Smooth muscle cell (in vitro differentiated cells): ENCODE results near the gene ARHGAP44. TPM values are rescaled to one million over a fixed set of nuclear protein-coding genes. Genes with fewer than 3 reads are reported as not detected.

Experiments used
- DNase-seq: peaks from one replicate; lab custom pipeline; 2025; ENCODE audit not compliant: unreplicated experiment; lab: John Stamatoyannopoulos, UW
- H2AFZ ChIP-seq: fragments of 200-600 bp; sonication (generic); 2 replicates; pipeline ENCODE4 v1.6.0; 2016; ENCODE audit warnings: antibody characterized with exemption, low read depth, mild to moderate bottlenecking
- H3F3A ChIP-seq: fragments of 200-600 bp; sonication (generic); 2 replicates; pipeline ENCODE4 v1.6.0; 2017; ENCODE audit warnings: antibody characterized with exemption, low read depth
- H3K27ac ChIP-seq: fragments of 200-600 bp; sonication (generic); 2 replicates; pipeline ENCODE4 v1.5.1; 2016; ENCODE audit warnings: low read depth, mild to moderate bottlenecking
- H3K27me3 ChIP-seq: fragments of 200-600 bp; sonication (generic); 2 replicates; pipeline ENCODE4 v1.6.1; 2016; ENCODE audit warnings: low read depth, mild to moderate bottlenecking
- H3K36me3 ChIP-seq: fragments of 200-600 bp; sonication (generic); 2 replicates; pipeline ENCODE4 v1.5.1; 2016; ENCODE audit warnings: low read depth
- H3K4me1 ChIP-seq: fragments of 200-600 bp; sonication (generic); 2 replicates; pipeline ENCODE4 v1.5.1; 2016; ENCODE audit warnings: low read depth
- H3K4me2 ChIP-seq: fragments of 200-600 bp; sonication (generic); 2 replicates; pipeline ENCODE4 v1.6.0; 2016; ENCODE audit warnings: mild to moderate bottlenecking
- H3K4me3 ChIP-seq: fragments of 200-600 bp; sonication (generic); 2 replicates; pipeline ENCODE4 v1.5.1; 2016; ENCODE audit warnings: mild to moderate bottlenecking
- H3K79me2 ChIP-seq: fragments of 200-600 bp; sonication (generic); 2 replicates; pipeline ENCODE4 v1.6.0; 2016; ENCODE audit warnings: low read depth, mild to moderate bottlenecking
- H3K9ac ChIP-seq: fragments of 200-600 bp; sonication (generic); 2 replicates; pipeline ENCODE4 v1.6.0; 2016; ENCODE audit warnings: low read depth
- H3K9me3 ChIP-seq: fragments of 200-600 bp; sonication (generic); replicated peaks from 2 replicates; pipeline ENCODE4 v1.5.1; 2016; ENCODE audit warnings: low read depth
- H4K20me1 ChIP-seq: fragments of 200-600 bp; sonication (generic); 2 replicates; pipeline ENCODE4 v1.6.0; 2016; ENCODE audit warnings: low read depth
- CTCF ChIP-seq: fragments of 200-600 bp; sonication (generic); IDR thresholded peaks from 2 replicates; pipeline ENCODE4 v1.5.1; 2017; ENCODE audit warnings: borderline replicate concordance, mild to moderate bottlenecking, antibody characterized with exemption; ENCODE audit not compliant: insufficient read depth, poor library complexity, severe bottlenecking
- WGBS: methylation state at CpG from one replicate; pipeline ENCODE4 v1.1.7; 2016; ENCODE audit warnings: low lambda C conversion rate; 5-methylcytosine and 5-hydroxymethylcytosine counted together
- polyA plus RNA-seq: library from polyadenylated mRNA; unstranded; fragments of >200 nt; fragmentation: Nextera tagmentation; extraction: Ambion mirVana; gene quantifications from 2 replicates; pipeline ENCODE4 v1.2.1, GENCODE V29; 2016
- total RNA-seq: library from RNA; depleted of rRNA; stranded (reverse); fragments of >200 nt; gene quantifications from 2 replicates; pipeline ENCODE4 v1.2.3, GENCODE V29; 2014

Gene ARHGAP44
- total and polyA plus RNA-seq, 2 experiments from 2014 or later: 1.3 to 2.0 TPM

DNA sequence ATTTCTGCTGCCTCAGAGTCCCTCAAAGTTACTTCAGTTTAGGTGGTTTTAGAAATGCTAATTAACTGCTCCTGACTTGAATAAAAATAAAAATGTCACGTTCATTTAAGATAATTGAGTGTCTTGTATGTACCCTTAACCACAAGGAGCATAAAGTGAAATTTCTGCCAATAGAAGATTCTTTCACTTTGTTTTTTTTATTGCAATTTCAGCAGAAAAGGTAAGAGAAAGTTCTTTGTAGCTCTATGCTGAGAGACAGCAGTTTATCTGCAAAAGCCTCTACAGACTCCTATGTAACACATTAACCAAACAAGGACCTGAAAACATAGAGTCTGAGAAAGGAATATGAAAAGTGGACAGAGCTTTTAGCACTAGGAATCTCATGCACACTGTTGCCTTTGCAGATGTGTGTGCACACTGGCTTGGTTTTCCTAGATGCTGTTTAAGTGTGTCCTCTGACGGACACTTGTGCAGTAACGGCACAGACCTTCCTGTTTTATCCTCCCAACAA lies 11.6 kb downstream of the ARHGAP44 start:
- 65% methylated on average over 3 of the region's 3 CpGs for WGBS
- no peak overlapping the region for H3K27ac ChIP-seq
- no peak for TF ChIP-seq CTCF
- H3K9me3 ChIP-seq: no peaks in the 10 kb centered on the region
- H3K36me3 ChIP-seq: no peaks in the 10 kb centered on the region
- no peaks in the 10 kb centered on the region for H4K20me1 ChIP-seq
- H2AFZ ChIP-seq: no peak overlapping the region
- no peaks in the 10 kb centered on the region for H3K79me2 ChIP-seq
- no peak overlapping the region for H3K9ac ChIP-seq
- no peaks in the 10 kb centered on the region for H3F3A ChIP-seq
- DNase-seq: no peak
- no peaks in the 10 kb centered on the region for H3K4me1 ChIP-seq
- H3K4me3 ChIP-seq: no peak overlapping the region
- no peaks in the 10 kb centered on the region for H3K27me3 ChIP-seq
- H3K4me2 ChIP-seq: no peak overlapping the region

DNA sequence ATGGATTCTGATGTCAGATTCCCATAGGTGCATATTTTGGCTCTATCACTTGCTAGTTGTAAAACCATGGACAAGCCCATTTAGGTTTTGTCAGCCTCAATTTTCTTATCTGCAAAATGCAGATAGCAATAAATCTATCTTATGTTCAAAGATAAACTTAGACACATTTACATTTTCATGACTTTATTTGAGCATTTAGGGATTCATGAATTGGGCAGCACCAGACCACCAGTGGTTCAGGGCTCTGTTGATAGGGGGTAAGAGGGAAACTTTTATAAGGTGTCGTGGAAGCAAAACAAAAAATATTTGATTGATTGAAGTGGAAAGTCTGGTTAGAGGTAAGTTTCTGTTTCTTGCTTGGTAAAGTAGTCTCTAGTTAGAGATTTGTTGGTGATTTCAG lies 17.3 kb downstream of the ARHGAP44 start:
- no peaks in the 10 kb centered on the region for H3K79me2 ChIP-seq
- H3K27me3 ChIP-seq: no peaks in the 10 kb centered on the region
- H3K9ac ChIP-seq: no peak overlapping the region
- 98% methylated on average over 1 of the region's 1 CpG for WGBS
- H4K20me1 ChIP-seq: no peaks in the 10 kb centered on the region
- H3K27ac ChIP-seq: no peak overlapping the region
- DNase-seq: no peak
- H3F3A ChIP-seq: no peaks in the 10 kb centered on the region
- H2AFZ ChIP-seq: no peak overlapping the region
- no peaks in the 10 kb centered on the region for H3K4me1 ChIP-seq
- H3K4me3 ChIP-seq: no peak overlapping the region
- H3K4me2 ChIP-seq: no peak overlapping the region
- no peaks in the 10 kb centered on the region for H3K36me3 ChIP-seq
- TF ChIP-seq CTCF: no peak
- H3K9me3 ChIP-seq: peaks cover 6% of the 10 kb centered on the region

DNA sequence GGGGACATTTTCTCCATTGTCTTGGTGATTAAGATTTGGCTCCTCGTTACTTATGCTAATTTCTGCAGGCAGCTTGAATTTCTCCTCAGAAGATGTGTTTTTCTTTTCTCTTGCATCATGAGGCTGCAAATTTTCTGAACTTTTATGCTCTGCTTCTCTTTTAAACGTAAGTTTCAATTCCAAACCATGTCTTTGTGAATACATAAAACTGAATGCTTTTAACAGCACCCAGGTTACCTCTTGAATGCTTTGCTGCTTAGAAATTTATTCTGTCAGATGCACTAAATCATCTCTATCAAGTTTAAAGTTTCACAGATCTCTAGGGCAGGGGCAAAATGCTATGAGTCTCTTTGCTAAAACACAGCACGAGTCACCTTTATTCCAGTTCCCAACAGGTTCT lies 19.4 kb downstream of the ARHGAP44 start:
- no peak overlapping the region for H3K9ac ChIP-seq
- H3K27ac ChIP-seq: no peak overlapping the region
- TF ChIP-seq CTCF: no peak
- no peaks in the 10 kb centered on the region for H3K4me1 ChIP-seq
- H3K4me2 ChIP-seq: no peak overlapping the region
- no peak for DNase-seq
- no peaks in the 10 kb centered on the region for H3K27me3 ChIP-seq
- H3K36me3 ChIP-seq: no peaks in the 10 kb centered on the region
- WGBS: 96% methylated on average over 3 of the region's 3 CpGs
- no peaks in the 10 kb centered on the region for H3F3A ChIP-seq
- H2AFZ ChIP-seq: no peak overlapping the region
- H3K9me3 ChIP-seq: peaks cover 6% of the 10 kb centered on the region
- no peak overlapping the region for H3K4me3 ChIP-seq
- no peaks in the 10 kb centered on the region for H3K79me2 ChIP-seq
- H4K20me1 ChIP-seq: no peaks in the 10 kb centered on the region

DNA sequence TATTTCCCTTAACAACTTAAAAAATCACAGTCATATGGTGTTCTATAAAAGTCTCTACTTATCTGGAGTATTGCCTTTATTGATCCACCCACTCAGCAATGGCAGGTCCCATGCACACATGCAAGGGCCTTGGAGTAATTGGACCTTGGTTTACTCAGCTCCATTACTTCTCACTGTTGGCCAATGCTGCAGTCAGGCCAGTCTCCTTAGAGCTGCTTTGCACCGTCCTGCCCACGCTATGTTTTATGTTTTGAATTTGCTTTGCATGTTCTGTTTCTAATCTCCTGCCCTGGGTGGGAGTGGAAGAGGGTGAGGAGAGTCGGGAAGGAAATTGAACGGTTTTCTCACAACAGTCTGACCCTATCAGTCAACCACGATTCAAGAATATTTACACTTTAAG lies 23.6 kb downstream of the ARHGAP44 start:
- H3F3A ChIP-seq: no peaks in the 10 kb centered on the region
- peaks cover 5% of the 10 kb centered on the region for H3K9me3 ChIP-seq
- H3K27ac ChIP-seq: no peak overlapping the region
- no peaks in the 10 kb centered on the region for H3K27me3 ChIP-seq
- H3K4me1 ChIP-seq: no peaks in the 10 kb centered on the region
- H3K4me2 ChIP-seq: no peak overlapping the region
- no peaks in the 10 kb centered on the region for H3K36me3 ChIP-seq
- H2AFZ ChIP-seq: no peak overlapping the region
- WGBS: 68% methylated on average over 5 of the region's 5 CpGs
- DNase-seq: no peak
- H3K4me3 ChIP-seq: no peak overlapping the region
- no peaks in the 10 kb centered on the region for H4K20me1 ChIP-seq
- TF ChIP-seq CTCF: no peak
- H3K79me2 ChIP-seq: no peaks in the 10 kb centered on the region
- H3K9ac ChIP-seq: no peak overlapping the region
